WERI-Rb-1 (cell line): ENCODE results near the gene ZYG11A.

Experiments used
- DNase-seq: peaks from one replicate; pipeline ENCODE4 v3.0.0-alpha.2; 2020
- H3K27ac ChIP-seq: fragments of 250-450 bp; sonication (Bioruptor Pico); 2 replicates; pipeline ENCODE4 v1.5.1; 2020; ENCODE audit warnings: mild to moderate bottlenecking, moderate library complexity
- H3K27me3 ChIP-seq: fragments of 250-450 bp; sonication (Bioruptor Pico); 2 replicates; pipeline ENCODE4 v1.5.1; 2021; ENCODE audit warnings: mild to moderate bottlenecking, low read depth, moderate library complexity; ENCODE audit not compliant: insufficient read depth, severe bottlenecking
- H3K36me3 ChIP-seq: fragments of 250-450 bp; sonication (Bioruptor Pico); 2 replicates; pipeline ENCODE4 v1.5.1; 2020; ENCODE audit warnings: mild to moderate bottlenecking, moderate library complexity
- H3K4me3 ChIP-seq: 2 replicates; pipeline ENCODE4 v1.5.1; 2011; ENCODE audit warnings: low read depth, mild to moderate bottlenecking, control low read depth, low read length
- H3K9me3 ChIP-seq: fragments of 250-450 bp; sonication (Bioruptor Pico); 2 replicates; pipeline ENCODE4 v1.5.1; 2021; ENCODE audit warnings: mild to moderate bottlenecking, moderate library complexity; ENCODE audit not compliant: severe bottlenecking
- CTCF ChIP-seq: IDR thresholded peaks from 2 replicates; pipeline ENCODE4 v1.5.1; 2011; ENCODE audit warnings: low read depth, mild to moderate bottlenecking, control low read depth, inconsistent platforms, low read length

The ZYG11A gene

GRCh38 chr1:52919723-52920483 is 77.3 kb downstream of the ZYG11A start:
- DNase-seq, result no peak
- H3K4me3 ChIP-seq, result no peak overlapping the region
- H3K27ac ChIP-seq, result no peak overlapping the region
- no peaks in the 10 kb centered on the region for H3K27me3 ChIP-seq
- H3K9me3 ChIP-seq, result peaks cover 9% of the 10 kb centered on the region
- H3K36me3 ChIP-seq, result no peaks in the 10 kb centered on the region
- TF ChIP-seq CTCF, result no peak

- no peak overlapping the region for H3K27ac ChIP-seq
- H3K9me3 ChIP-seq, result peaks cover 9% of the 10 kb centered on the region
- H3K4me3 ChIP-seq, result no peak overlapping the region
- TF ChIP-seq CTCF, result no peak
- H3K36me3 ChIP-seq, result no peaks in the 10 kb centered on the region
- H3K27me3 ChIP-seq, result no peaks in the 10 kb centered on the region
- no peak for DNase-seq
Observed at GRCh38 chr1:52920791-52921291, 78.3 kb downstream of the ZYG11A start.

GRCh38 chr1:52925571-52926005 is 83.0 kb downstream of the ZYG11A start:
- H3K27ac ChIP-seq, result no peak overlapping the region
- no peak overlapping the region for H3K4me3 ChIP-seq
- no peaks in the 10 kb centered on the region for H3K36me3 ChIP-seq
- H3K27me3 ChIP-seq, result no peaks in the 10 kb centered on the region
- H3K9me3 ChIP-seq, result peaks cover 8% of the 10 kb centered on the region
- no peak for TF ChIP-seq CTCF
- peak; percentile 38 for DNase-seq

- H3K9me3 ChIP-seq, result peaks cover 8% of the 10 kb centered on the region
- H3K4me3 ChIP-seq, result no peak overlapping the region
- H3K27me3 ChIP-seq, result no peaks in the 10 kb centered on the region
- no peak for DNase-seq
- TF ChIP-seq CTCF, result no peak
- no peaks in the 10 kb centered on the region for H3K36me3 ChIP-seq
- H3K27ac ChIP-seq, result no peak overlapping the region
Observed at GRCh38 chr1:52926864-52927211, 84.3 kb downstream of the ZYG11A start.

- H3K9me3 ChIP-seq, result peaks cover 8% of the 10 kb centered on the region
- H3K27me3 ChIP-seq, result no peaks in the 10 kb centered on the region
- no peak for TF ChIP-seq CTCF
- H3K36me3 ChIP-seq, result no peaks in the 10 kb centered on the region
- H3K27ac ChIP-seq, result no peak within 1 kb of the TSS; the same call in 1 of the 2 replicates
- no peak within 1 kb of the TSS for H3K4me3 ChIP-seq
- no peak for DNase-seq
Observed at GRCh38 chr1:52927212-52928014, 84.9 kb downstream of the ZYG11A start, which contains the start of gene SCP2. TSS of gene SCP2 (plus strand) at chr1:52927276. CDS start at chr1:52927397, 121 bp downstream.
